Hair follicle dermal papilla cell (primary cell): ENCODE measurements around the gene LTBP3. TPM values are rescaled to one million over a fixed set of nuclear protein-coding genes. Genes with fewer than 3 reads are reported as not detected.

Experiments
- small RNA-seq: library from RNA; depleted of rRNA; stranded (forward); fragments of <200 nt; gene quantifications from one replicate; pipeline ENCODE3, GENCODE V24; 2012
- total RNA-seq: library from RNA; depleted of rRNA; stranded (reverse); fragments of >200 nt; gene quantifications from 2 replicates; pipeline ENCODE4 v1.2.3, GENCODE V29; 2012

The LTBP3 gene
- total RNA-seq = 21.3 and 22.8 TPM in 2 replicates

GRCh38 chr11:65558002-65558929 is at the start of gene LTBP3:
Gene LTBP3 (minus strand): TSS chr11:65558359. CDS start chr11:65557959, 400 bp downstream.

GRCh38 chr11:65595543-65596281 is 37.6 kb upstream of the LTBP3 start, which contains the start of gene KCNK7:
Gene KCNK7 (minus strand): TSS chr11:65595800. CDS start chr11:65595772, 28 bp downstream.

DNA sequence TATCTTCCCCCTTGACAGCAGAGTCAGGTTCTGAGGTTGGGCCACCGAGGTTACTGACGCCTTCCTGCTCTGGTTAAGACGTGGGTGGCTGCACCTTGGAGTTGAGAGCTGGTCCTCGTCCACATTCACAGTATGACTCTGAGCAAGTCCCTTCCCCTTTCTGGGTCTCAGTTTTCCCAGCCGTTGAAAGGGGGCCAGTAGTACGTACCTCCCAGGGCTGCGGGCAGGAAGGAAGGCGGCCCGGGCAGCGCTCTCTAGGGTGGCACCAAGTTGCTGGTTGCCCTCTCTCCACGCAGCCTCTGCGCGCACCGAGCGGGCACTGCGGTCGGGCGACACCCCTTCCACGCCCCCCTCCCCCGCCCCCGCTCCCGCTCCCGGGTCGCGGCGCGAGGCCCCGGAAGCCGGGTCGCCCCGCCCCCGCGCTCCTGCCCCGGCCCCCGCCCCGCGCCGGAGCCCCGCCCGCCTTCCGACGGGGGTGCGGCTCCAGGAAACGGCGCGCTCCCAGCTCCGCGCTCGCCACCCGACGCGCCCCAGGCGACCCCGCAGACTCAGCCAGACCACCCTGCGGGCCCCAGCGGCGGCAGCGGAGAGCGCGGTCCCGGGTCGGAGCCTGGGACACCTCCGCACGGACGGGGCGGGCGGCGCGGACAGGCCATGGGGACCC is 17.5 kb upstream of the LTBP3 start, which contains the start of gene EHBP1L1:
EHBP1L1 (plus strand) TSS at position 486 of the 664 bp plus-strand sequence. CDS start 250 bp downstream, outside the sequence.

DNA sequence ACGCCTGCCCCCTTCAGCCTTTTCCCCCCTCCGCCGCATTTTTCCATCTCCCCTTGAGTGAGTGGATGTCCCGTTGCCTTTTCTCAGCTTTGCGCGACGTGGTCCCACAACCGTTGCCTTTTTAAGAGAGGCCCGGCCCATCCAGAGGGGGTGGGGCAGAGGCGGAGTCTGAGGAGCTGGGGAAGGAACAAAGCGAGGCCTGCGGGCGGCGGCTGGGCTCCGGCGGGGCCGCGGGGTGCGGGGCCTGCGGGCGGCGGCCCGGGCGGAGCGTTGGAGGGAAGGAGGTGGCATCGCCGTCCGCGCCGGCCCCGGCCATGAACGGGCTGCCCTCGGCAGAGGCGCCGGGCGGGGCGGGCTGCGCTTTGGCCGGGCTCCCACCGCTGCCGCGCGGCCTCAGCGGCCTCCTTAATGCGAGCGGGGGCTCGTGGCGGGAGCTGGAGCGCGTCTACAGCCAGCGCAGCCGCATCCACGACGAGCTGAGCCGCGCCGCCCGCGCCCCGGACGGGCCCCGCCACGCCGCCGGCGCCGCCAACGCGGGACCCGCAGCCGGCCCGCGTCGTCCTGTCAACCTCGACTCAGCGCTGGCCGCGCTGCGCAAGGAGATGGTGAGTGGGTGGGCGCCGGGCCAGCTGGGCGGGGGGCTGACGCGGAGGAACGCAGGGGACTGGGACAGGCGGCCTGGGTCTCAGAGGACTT is 14.3 kb upstream of the LTBP3 start, which contains the start of gene FAM89B:
FAM89B (plus strand) TSS at position 183 of the 696 bp plus-strand sequence; CDS start at position 315, 132 bp downstream.

DNA sequence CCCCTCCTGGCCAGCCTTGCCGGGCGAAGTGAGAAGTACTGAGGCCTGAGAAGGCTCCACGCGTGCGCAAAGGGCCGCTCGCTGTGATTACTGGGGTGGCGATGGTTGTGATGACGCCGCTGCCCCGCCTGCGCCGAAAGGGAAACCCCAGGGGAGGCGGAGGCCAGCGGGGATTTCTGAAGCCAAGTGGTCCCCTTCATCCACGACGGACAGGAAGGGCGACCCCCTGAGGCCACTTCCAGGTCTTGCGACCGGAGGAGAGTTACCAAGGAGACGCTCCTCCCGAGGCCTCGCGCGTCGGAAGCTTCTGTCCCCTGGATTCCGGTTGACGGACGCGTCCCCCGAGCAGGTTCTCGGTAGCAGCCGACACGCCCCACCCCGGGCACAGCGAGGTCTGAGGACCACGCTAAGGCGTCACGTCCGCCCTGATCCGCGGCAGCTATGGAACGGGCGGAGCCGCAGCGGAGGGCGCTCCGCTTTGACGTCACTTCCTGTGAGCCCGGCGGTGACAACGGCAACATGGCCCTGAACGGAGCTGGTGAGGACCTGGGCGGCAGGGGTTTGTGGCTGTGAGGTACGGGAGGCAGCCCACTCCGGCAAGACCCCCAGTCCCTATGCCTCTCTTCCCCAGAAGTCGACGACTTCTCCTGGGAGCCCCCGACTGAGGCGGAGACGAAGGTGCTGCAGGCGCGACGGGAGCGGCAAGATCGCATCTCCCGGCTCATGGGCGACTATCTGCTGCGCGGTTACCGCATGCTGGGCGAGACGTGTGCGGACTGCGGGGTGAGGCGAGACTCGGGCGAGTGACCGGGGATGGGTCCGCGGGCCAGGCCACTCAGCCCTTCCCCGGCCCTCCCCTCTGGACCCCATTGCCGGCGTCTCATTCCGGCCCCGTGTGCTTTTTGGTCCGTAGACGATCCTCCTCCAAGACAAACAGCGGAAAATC is 12.1 kb upstream of the LTBP3 start, which contains the start of gene ZNRD2:
ZNRD2 (plus strand) TSS at position 505 of the 946 bp plus-strand sequence; CDS start at position 520, 15 bp downstream.

GRCh38 chr11:65524741-65525545 is 33.2 kb downstream of the LTBP3 start, which contains the start of gene SCYL1:
Gene SCYL1 (plus strand): TSS chr11:65525083. CDS start chr11:65525154, 71 bp downstream.

GRCh38 chr11:65498977-65499712 is 59.0 kb downstream of the LTBP3 start, which contains the start of gene MALAT1:
Gene MALAT1 (plus strand): TSS chr11:65499045.

Small RNA genes within 50 kb of the gene (small RNA-seq; reads per million reads assigned to genes)
- gene AP001362.1 (not detected), gene RF01684 (not detected)

Other genes with a start within 250 kb of the LTBP3 start
- 79.5 and 82.8 TPM in 2 replicates for gene CDC42EP2, start 243.5 kb downstream of the LTBP3 start, total RNA-seq
- gene DPF2, start 224.5 kb downstream of the LTBP3 start, total RNA-seq = 56.3 and 60.6 TPM in 2 replicates
- 0.12 TPM in 1 of 2 replicates, not detected in the other for gene TIGD3, start 203.6 kb downstream of the LTBP3 start, total RNA-seq
- gene SLC25A45, start 175.7 kb downstream of the LTBP3 start, total RNA-seq = 5.3 and 8.0 TPM in 2 replicates
- 70.2 and 77.1 TPM in 2 replicates for gene FRMD8, start 171.7 kb downstream of the LTBP3 start, total RNA-seq
- gene NEAT1, start 135.6 kb downstream of the LTBP3 start, total RNA-seq = 553 and 658 TPM in 2 replicates
- gene MALAT1, start 59.3 kb downstream of the LTBP3 start, total RNA-seq = 16,813 and 19,611 TPM in 2 replicates
- gene SCYL1, start 33.3 kb downstream of the LTBP3 start, total RNA-seq = 116 and 125 TPM in 2 replicates
- 36.1 and 38.3 TPM in 2 replicates for gene ZNRD2, start 12.1 kb upstream of the LTBP3 start, total RNA-seq
- 26.8 and 29.6 TPM in 2 replicates for gene FAM89B, start 14.2 kb upstream of the LTBP3 start, total RNA-seq
- 55.9 and 64.3 TPM in 2 replicates for gene EHBP1L1, start 17.7 kb upstream of the LTBP3 start, total RNA-seq
- not detected in 2 replicates for gene KCNK7, start 37.4 kb upstream of the LTBP3 start, total RNA-seq
- gene MAP3K11, start 55.9 kb upstream of the LTBP3 start, total RNA-seq = 21.4 and 26.9 TPM in 2 replicates
- 34.7 and 35.2 TPM in 2 replicates for gene PCNX3, start 57.4 kb upstream of the LTBP3 start, total RNA-seq
- 25.5 and 32.2 TPM in 2 replicates for gene SIPA1, start 79.7 kb upstream of the LTBP3 start, total RNA-seq
- 35.0 and 40.2 TPM in 2 replicates for gene RELA, start 104.6 kb upstream of the LTBP3 start, total RNA-seq
- gene KAT5, start 153.9 kb upstream of the LTBP3 start, total RNA-seq = 41.7 and 46.7 TPM in 2 replicates
- gene RNASEH2C, start 162.4 kb upstream of the LTBP3 start, total RNA-seq = 19.3 and 27.1 TPM in 2 replicates
- 25.0 and 27.6 TPM in 2 replicates for gene AP5B1, start 222.6 kb upstream of the LTBP3 start, total RNA-seq
- not detected in 2 replicates for gene OVOL1, start 228.7 kb upstream of the LTBP3 start, total RNA-seq